GM12892 (cell line): ENCODE results near the gene DOCK1.

ENCODE experiments used
- POLR2A ChIP-seq: IDR thresholded peaks from 2 replicates; pipeline ENCODE4 v1.6.1; 2011; ENCODE audit warnings: low read depth, low read length, control low read depth
- POLR2AphosphoS5 ChIP-seq: IDR thresholded peaks from 2 replicates; pipeline ENCODE4 v1.6.1; 2011; ENCODE audit warnings: low read depth, low read length, control low read depth
- TAF1 ChIP-seq: IDR thresholded peaks from 2 replicates; pipeline ENCODE4 v1.6.1; 2011; ENCODE audit warnings: low read depth, mild to moderate bottlenecking, control low read depth, low read length, borderline replicate concordance

GRCh38 chr10:127486355-127486754, 581.1 kb downstream of the DOCK1 start:
- TF ChIP-seq POLR2A (no peak), POLR2AphosphoS5 (no peak), TAF1 (no peak)
